SK-N-SH (cell line): ENCODE results near the gene SNX6.

Source experiments
- ELF1 ChIP-seq: IDR thresholded peaks from 2 replicates; pipeline ENCODE4 v1.4.0; 2012
- EP300 ChIP-seq, 2 experiments: IDR thresholded peaks; 2 replicates each; pipeline versions ENCODE4 v1.4.0 to v1.6.1; 2012; ENCODE audit warnings: borderline replicate concordance in 1 of 2, low read depth in 1 of 2, low read length in 1 of 2
- JUND ChIP-seq: IDR thresholded peaks from 2 replicates; pipeline ENCODE4 v1.4.0; 2012
- MXI1 ChIP-seq: IDR thresholded peaks from 2 replicates; pipeline ENCODE4 v1.6.1; 2012; ENCODE audit warnings: mild to moderate bottlenecking, low read depth, low read length, improper control_type of control experiment
- NFIC ChIP-seq: IDR thresholded peaks from 2 replicates; pipeline ENCODE4 v1.4.0; 2012; ENCODE audit warnings: borderline replicate concordance
- NRF1 ChIP-seq: IDR thresholded peaks from 2 replicates; pipeline ENCODE4 v1.6.1; 2012; ENCODE audit warnings: low read depth, mild to moderate bottlenecking, low read length
- POLR2AphosphoS5 ChIP-seq: IDR thresholded peaks from 2 replicates; pipeline ENCODE4 v1.6.1; 2012; ENCODE audit warnings: low read depth, low read length
- TAF1 ChIP-seq: IDR thresholded peaks from 2 replicates; pipeline ENCODE4 v1.6.1; 2012; ENCODE audit warnings: low read depth, mild to moderate bottlenecking, low read length, moderate library complexity, borderline replicate concordance
- TF ChIP-seq, protein P1 (sequence below): fragments of 200-600 bp; sonication (generic); IDR thresholded peaks from 2 replicates; pipeline ENCODE4 v1.6.1; 2017; ENCODE audit warnings: antibody characterized with exemption, mild to moderate bottlenecking, moderate library complexity
- TF ChIP-seq, protein P2 (sequence below): fragments of 150-350 bp; IDR thresholded peaks from 2 replicates; pipeline ENCODE4 v1.6.1; 2017; ENCODE audit warnings: antibody characterized with exemption, low read length, low read depth, borderline replicate concordance
- TF ChIP-seq, protein P3 (sequence below): IDR thresholded peaks from 2 replicates; pipeline ENCODE4 v1.4.0; 2012; ENCODE audit warnings: low read depth, borderline replicate concordance
- TF ChIP-seq, protein P4 (sequence below): IDR thresholded peaks from 2 replicates; pipeline ENCODE4; 2012

DNA sequence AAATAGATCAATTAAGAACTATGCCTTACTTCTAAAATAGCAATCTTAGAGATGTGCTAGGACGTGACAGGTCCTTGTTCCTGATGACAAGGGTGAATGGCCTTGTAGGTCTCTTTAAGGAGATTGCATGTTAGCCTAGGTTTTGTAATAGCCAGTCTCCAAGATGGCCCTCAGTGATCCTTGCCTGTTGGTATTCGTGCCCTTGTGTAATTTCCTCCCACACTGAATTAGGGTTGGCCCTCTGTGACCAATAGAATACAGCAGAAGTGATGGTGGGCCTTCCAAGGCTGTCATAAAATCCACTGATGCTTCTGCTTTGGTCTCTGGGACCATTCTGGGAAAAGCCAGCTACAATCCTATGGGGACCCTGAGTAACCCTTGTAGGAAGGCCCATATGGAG lies 38.2 kb upstream of the SNX6 start:
- TF ChIP-seq, protein P1, sequence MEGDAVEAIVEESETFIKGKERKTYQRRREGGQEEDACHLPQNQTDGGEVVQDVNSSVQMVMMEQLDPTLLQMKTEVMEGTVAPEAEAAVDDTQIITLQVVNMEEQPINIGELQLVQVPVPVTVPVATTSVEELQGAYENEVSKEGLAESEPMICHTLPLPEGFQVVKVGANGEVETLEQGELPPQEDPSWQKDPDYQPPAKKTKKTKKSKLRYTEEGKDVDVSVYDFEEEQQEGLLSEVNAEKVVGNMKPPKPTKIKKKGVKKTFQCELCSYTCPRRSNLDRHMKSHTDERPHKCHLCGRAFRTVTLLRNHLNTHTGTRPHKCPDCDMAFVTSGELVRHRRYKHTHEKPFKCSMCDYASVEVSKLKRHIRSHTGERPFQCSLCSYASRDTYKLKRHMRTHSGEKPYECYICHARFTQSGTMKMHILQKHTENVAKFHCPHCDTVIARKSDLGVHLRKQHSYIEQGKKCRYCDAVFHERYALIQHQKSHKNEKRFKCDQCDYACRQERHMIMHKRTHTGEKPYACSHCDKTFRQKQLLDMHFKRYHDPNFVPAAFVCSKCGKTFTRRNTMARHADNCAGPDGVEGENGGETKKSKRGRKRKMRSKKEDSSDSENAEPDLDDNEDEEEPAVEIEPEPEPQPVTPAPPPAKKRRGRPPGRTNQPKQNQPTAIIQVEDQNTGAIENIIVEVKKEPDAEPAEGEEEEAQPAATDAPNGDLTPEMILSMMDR, result no peak
- TF ChIP-seq JUND (no peak), MXI1 (no peak), NFIC (no peak), POLR2AphosphoS5 (no peak), TAF1 (no peak), EP300 (IDR thresholded peaks at IDR 0.05; ENCODE audit: borderline replicate concordance in 1 of 2, low read depth in 1 of 2, low read length in 1 of 2) (no peak), ELF1 (no peak), NRF1 (no peak)
- TF ChIP-seq, protein P2, sequence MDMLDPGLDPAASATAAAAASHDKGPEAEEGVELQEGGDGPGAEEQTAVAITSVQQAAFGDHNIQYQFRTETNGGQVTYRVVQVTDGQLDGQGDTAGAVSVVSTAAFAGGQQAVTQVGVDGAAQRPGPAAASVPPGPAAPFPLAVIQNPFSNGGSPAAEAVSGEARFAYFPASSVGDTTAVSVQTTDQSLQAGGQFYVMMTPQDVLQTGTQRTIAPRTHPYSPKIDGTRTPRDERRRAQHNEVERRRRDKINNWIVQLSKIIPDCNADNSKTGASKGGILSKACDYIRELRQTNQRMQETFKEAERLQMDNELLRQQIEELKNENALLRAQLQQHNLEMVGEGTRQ, result no peak
- TF ChIP-seq, protein P3, sequence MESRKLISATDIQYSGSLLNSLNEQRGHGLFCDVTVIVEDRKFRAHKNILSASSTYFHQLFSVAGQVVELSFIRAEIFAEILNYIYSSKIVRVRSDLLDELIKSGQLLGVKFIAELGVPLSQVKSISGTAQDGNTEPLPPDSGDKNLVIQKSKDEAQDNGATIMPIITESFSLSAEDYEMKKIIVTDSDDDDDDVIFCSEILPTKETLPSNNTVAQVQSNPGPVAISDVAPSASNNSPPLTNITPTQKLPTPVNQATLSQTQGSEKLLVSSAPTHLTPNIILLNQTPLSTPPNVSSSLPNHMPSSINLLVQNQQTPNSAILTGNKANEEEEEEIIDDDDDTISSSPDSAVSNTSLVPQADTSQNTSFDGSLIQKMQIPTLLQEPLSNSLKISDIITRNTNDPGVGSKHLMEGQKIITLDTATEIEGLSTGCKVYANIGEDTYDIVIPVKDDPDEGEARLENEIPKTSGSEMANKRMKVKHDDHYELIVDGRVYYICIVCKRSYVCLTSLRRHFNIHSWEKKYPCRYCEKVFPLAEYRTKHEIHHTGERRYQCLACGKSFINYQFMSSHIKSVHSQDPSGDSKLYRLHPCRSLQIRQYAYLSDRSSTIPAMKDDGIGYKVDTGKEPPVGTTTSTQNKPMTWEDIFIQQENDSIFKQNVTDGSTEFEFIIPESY, result no peak
- TF ChIP-seq, protein P4, sequence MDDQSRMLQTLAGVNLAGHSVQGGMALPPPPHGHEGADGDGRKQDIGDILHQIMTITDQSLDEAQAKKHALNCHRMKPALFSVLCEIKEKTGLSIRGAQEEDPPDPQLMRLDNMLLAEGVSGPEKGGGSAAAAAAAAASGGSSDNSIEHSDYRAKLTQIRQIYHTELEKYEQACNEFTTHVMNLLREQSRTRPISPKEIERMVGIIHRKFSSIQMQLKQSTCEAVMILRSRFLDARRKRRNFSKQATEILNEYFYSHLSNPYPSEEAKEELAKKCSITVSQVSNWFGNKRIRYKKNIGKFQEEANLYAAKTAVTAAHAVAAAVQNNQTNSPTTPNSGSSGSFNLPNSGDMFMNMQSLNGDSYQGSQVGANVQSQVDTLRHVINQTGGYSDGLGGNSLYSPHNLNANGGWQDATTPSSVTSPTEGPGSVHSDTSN, result no peak
